HepG2 (cell line): ENCODE data around the gene ARHGAP45. TPM values are rescaled to one million over a fixed set of nuclear protein-coding genes. Genes with fewer than 3 reads are reported as not detected.

ENCODE experiments used
- CERS6 ChIP-seq: sonication (generic); formaldehyde crosslinking; IDR thresholded peaks from 2 replicates; pipeline ENCODE4 v1.5.0; 2020; ENCODE audit warnings: missing genetic modification reagents
- CSRNP1 ChIP-seq: sonication (generic); formaldehyde crosslinking; IDR thresholded peaks from 2 replicates; pipeline ENCODE4 v1.8.1; 2023; ENCODE audit warnings: mild to moderate bottlenecking, missing genetic modification reagents
- ELF3 ChIP-seq: IDR thresholded peaks from 2 replicates; pipeline ENCODE4 v1.6.1; 2016; ENCODE audit warnings: missing genetic modification reagents, missing compliant biosample characterization
- EZH2 ChIP-seq: conservative IDR thresholded peaks from 2 replicates; pipeline ENCODE4 v1.6.1; 2012; ENCODE audit warnings: mild to moderate bottlenecking, low read depth, low read length, moderate library complexity
- FOXO4 ChIP-seq: sonication (generic); formaldehyde crosslinking; conservative IDR thresholded peaks from 2 replicates; pipeline ENCODE4 v1.8.1; 2023; ENCODE audit warnings: missing genetic modification reagents
- HOXA5 ChIP-seq: sonication (generic); formaldehyde crosslinking; IDR thresholded peaks from 2 replicates; pipeline ENCODE4 v1.4.0; 2020; ENCODE audit warnings: missing genetic modification reagents
- KLF11 ChIP-seq: IDR thresholded peaks from 2 replicates; pipeline ENCODE4 v1.6.1; 2016; ENCODE audit warnings: missing compliant biosample characterization
- MAZ ChIP-seq, 2 experiments: sonication (generic) in 1 of 2; formaldehyde crosslinking in 1 of 2; IDR thresholded peaks; 2 replicates each; pipeline versions ENCODE4 v1.5.0 to v1.6.1; 2012 to 2020; ENCODE audit warnings: low read depth in 2 of 2, mild to moderate bottlenecking in 2 of 2, borderline replicate concordance in 1 of 2, improper control_type of control experiment in 1 of 2, low read length in 1 of 2, missing genetic modification reagents in 1 of 2, moderate library complexity in 1 of 2
- MEF2D ChIP-seq: sonication (generic); formaldehyde crosslinking; IDR thresholded peaks from 2 replicates; pipeline ENCODE4 v1.5.1; 2020; ENCODE audit warnings: mild to moderate bottlenecking, missing genetic modification reagents
- MTA1 ChIP-seq: sonication (generic); formaldehyde crosslinking; IDR thresholded peaks from 2 replicates; pipeline ENCODE4 v1.4.0; 2020; ENCODE audit warnings: missing genetic modification reagents, mild to moderate bottlenecking, borderline replicate concordance
- REPIN1 ChIP-seq: sonication (generic); formaldehyde crosslinking; IDR thresholded peaks from 2 replicates; pipeline ENCODE4 v1.8.0; 2022; ENCODE audit warnings: missing genetic modification reagents, low read depth, mild to moderate bottlenecking, borderline replicate concordance
- SRSF1 ChIP-seq: fragments of 200-400 bp; formaldehyde crosslinking; optimal IDR thresholded peaks from 2 replicates; pipeline ENCODE3; 2017; ENCODE audit warnings: mild to moderate bottlenecking, low read depth, low read length, moderate library complexity
- ZBTB7B ChIP-seq: sonication (generic); formaldehyde crosslinking; IDR thresholded peaks from 2 replicates; pipeline ENCODE4 v1.4.0; 2020; ENCODE audit warnings: missing genetic modification reagents
- ZFP41 ChIP-seq: sonication (generic); formaldehyde crosslinking; IDR thresholded peaks from 2 replicates; pipeline ENCODE4 v1.4.0; 2020; ENCODE audit warnings: mild to moderate bottlenecking, missing genetic modification reagents, borderline replicate concordance
- ZMYM2 ChIP-seq: sonication (generic); formaldehyde crosslinking; IDR thresholded peaks from 2 replicates; pipeline ENCODE4 v1.8.0; 2022; ENCODE audit warnings: mild to moderate bottlenecking, missing genetic modification reagents
- ZNF12 ChIP-seq: sonication (generic); formaldehyde crosslinking; IDR thresholded peaks from 2 replicates; pipeline ENCODE4 v1.5.0; 2020; ENCODE audit warnings: missing genetic modification reagents
- ZNF230 ChIP-seq: sonication (generic); formaldehyde crosslinking; IDR thresholded peaks from 2 replicates; pipeline ENCODE4 v1.4.0; 2020; ENCODE audit warnings: mild to moderate bottlenecking, missing genetic modification reagents
- ZNF431 ChIP-seq: sonication (generic); formaldehyde crosslinking; IDR thresholded peaks from 2 replicates; pipeline ENCODE4 v1.9.0; 2022; ENCODE audit warnings: missing genetic modification reagents, low read depth, mild to moderate bottlenecking, borderline replicate concordance
- ZNF530 ChIP-seq: sonication (generic); formaldehyde crosslinking; IDR thresholded peaks from 2 replicates; pipeline ENCODE4 v1.5.0; 2020; ENCODE audit warnings: low read depth, mild to moderate bottlenecking, missing genetic modification reagents
- polyA plus RNA-seq, 8 experiments: library from polyadenylated mRNA; depleted of rRNA in 3 of 8; stranded (reverse) in 7 of 8; unstranded in 1 of 8; fragments of >200 nt; fragmentation: Illumina TruSeq in 4 of 8; extraction: Trizol in 4 of 8; gene quantifications; 2 replicates each; pipeline versions ENCODE4 v1.2.1 to v1.2.3, GENCODE V29; 2011 to 2016; ENCODE audit warnings: low read depth in 4 of 8, missing spikeins in 1 of 8, mixed read lengths in 1 of 8; ENCODE audit not compliant: insufficient read depth in 1 of 8
- total RNA-seq, 5 experiments: library from RNA; depleted of rRNA; stranded (reverse); fragments of >200 nt; fragmentation: Illumina TruSeq; extraction: Trizol; gene quantifications; 2 replicates each; pipeline ENCODE4 v1.2.3, GENCODE V29; 2016; ENCODE audit warnings: low read depth in 1 of 5
- TF ChIP-seq, protein P1 (sequence below): IDR thresholded peaks from 2 replicates; pipeline ENCODE4 v1.6.1; 2012; ENCODE audit warnings: inconsistent platforms
- TF ChIP-seq, protein P2 (sequence below): sonication (generic); formaldehyde crosslinking; IDR thresholded peaks from 2 replicates; pipeline ENCODE4 v1.5.1; 2020; ENCODE audit warnings: missing genetic modification reagents, mild to moderate bottlenecking, borderline replicate concordance
- TF ChIP-seq, protein P3 (sequence below): IDR thresholded peaks from 2 replicates; pipeline ENCODE4 v1.6.1; 2016; ENCODE audit warnings: mild to moderate bottlenecking

Gene ARHGAP45
- total and polyA plus RNA-seq, 2 of the 13 experiments (the other 11 are each of a cell fraction or from before 2014, with no cell fraction given): 0.84 to 32.0 TPM

- TF ChIP-seq, protein P1, sequence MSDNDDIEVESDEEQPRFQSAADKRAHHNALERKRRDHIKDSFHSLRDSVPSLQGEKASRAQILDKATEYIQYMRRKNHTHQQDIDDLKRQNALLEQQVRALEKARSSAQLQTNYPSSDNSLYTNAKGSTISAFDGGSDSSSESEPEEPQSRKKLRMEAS: peak; percentile 99
- TF ChIP-seq ZNF431 (CRISPR knock-in tag) (peak; percentile 46; the same call in 1 of the 2 replicates), REPIN1 (peak; percentile 85), ZNF230 (CRISPR knock-in tag) (peak; percentile 52; the same call in 1 of the 2 replicates), ZBTB7B (CRISPR knock-in tag) (peak; percentile 68), ZNF12 (CRISPR knock-in tag) (0 out of 2 replicates have a peak, but pooled peaks have one; percentile 46), FOXO4 (CRISPR knock-in tag) (0 out of 2 replicates have a peak, but pooled peaks have one; percentile 37), MTA1 (CRISPR knock-in tag) (peak; percentile 72; the same call in 1 of the 2 replicates), CSRNP1 (CRISPR knock-in tag) (peak; percentile 97), MEF2D (CRISPR knock-in tag) (peak; percentile 95), SRSF1 (no peak), MAZ (IDR thresholded peaks at IDR 0.05; ENCODE audit: borderline replicate concordance, low read depth, low read length) (no peak), MAZ (CRISPR knock-in tag; IDR thresholded peaks at IDR 0.05; ENCODE audit: low read depth) (peak; percentile 54), EZH2 (no peak), ZFP41 (CRISPR knock-in tag) (peak; percentile 72; the same call in 1 of the 2 replicates), HOXA5 (no peak), KLF11 (CRISPR knock-in tag) (peak; percentile 23), CERS6 (CRISPR knock-in tag) (peak; percentile 93; the same call in 1 of the 2 replicates), ZMYM2 (CRISPR knock-in tag) (peak; percentile 71), ELF3 (peak; percentile 35; the same call in 1 of the 2 replicates), ZNF530 (CRISPR knock-in tag) (no peak)
- TF ChIP-seq, protein P2, sequence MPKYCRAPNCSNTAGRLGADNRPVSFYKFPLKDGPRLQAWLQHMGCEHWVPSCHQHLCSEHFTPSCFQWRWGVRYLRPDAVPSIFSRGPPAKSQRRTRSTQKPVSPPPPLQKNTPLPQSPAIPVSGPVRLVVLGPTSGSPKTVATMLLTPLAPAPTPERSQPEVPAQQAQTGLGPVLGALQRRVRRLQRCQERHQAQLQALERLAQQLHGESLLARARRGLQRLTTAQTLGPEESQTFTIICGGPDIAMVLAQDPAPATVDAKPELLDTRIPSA: no peak
- TF ChIP-seq, protein P3, sequence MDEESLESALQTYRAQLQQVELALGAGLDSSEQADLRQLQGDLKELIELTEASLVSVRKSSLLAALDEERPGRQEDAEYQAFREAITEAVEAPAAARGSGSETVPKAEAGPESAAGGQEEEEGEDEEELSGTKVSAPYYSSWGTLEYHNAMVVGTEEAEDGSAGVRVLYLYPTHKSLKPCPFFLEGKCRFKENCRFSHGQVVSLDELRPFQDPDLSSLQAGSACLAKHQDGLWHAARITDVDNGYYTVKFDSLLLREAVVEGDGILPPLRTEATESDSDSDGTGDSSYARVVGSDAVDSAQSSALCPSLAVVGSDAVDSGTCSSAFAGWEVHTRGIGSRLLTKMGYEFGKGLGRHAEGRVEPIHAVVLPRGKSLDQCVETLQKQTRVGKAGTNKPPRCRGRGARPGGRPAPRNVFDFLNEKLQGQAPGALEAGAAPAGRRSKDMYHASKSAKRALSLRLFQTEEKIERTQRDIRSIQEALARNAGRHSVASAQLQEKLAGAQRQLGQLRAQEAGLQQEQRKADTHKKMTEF (CRISPR knock-in tag): peak; percentile 62
These were observed 15.8 kb upstream of the ARHGAP45 start (continued) for GRCh38 chr19:1050989-1051788.
